HTR-8/SVneo (cell line): Measurements from ENCODE around the gene SCT.

Experiments used
- DNase-seq: peaks from one replicate; pipeline ENCODE4 v3.0.0; 2011; ENCODE audit warnings: low spot score, mixed read lengths; ENCODE audit not compliant: insufficient read length
- FAIRE-seq: peaks from 2 replicates; lab custom pipeline; 2011; peaks lifted over from hg19 to GRCh38; lab: Jason Lieb, UNC

The SCT gene

DNA sequence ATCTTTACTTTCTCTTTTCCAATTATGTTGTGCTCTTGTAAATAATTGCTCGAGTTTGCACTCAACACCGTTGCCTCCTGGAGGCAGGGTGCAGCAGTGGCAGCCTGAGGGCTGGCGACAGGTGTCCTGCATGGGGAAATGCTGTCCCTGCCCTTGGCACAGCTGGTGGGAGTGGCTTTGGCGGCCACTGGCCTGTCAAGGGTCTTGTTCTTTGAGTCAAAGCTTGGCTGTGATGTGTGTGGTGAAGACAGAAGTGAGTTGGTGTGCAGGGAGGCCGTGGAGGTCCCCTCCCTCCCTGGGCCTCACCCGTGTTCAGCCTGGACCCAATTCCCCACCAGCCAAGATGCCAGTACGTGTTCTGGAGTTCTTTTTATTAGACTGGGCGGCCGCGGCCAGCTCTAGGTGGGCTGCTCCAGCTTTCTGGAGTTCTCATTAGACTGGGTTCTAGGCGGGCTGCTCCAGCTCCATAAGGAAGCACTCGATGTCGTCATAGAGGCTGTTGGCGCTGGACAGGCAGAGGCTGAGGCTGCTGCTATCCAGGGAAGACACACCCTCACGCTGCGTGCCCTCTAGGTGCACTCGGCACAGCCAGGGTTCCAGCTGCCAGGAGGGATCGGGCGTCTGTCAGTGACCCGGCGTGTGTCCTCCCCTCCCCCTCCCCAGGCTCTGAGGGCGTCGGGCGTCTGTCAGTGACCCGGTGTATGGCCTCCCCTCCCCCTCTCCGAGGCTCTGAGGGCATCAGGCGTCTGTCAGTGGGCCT lies 14.6 kb downstream of the SCT start:
- peak; percentile 36 for DNase-seq
- FAIRE-seq: no peak

- DNase-seq (no peak), FAIRE-seq (no peak)
These were observed 15.7 kb downstream of the SCT start for GRCh38 chr11:611001-611996.

GRCh38 chr11:610146-610801 lies 16.7 kb downstream of the SCT start:
- DNase-seq: no peak
- no peak for FAIRE-seq

GRCh38 chr11:609341-609811 lies 17.6 kb downstream of the SCT start:
- FAIRE-seq (no peak), DNase-seq (no peak)

- no peak for DNase-seq
These were observed 18.2 kb downstream of the SCT start for GRCh38 chr11:608791-609251.

GRCh38 chr11:607971-608659 lies 18.9 kb downstream of the SCT start:
- DNase-seq (no peak), FAIRE-seq (no peak)

More at GRCh38 chr11:608791-609251, 18.2 kb downstream of the SCT start:
- FAIRE-seq: no peak

- FAIRE-seq: no peak
- DNase-seq: no peak
These were observed 19.8 kb downstream of the SCT start for GRCh38 chr11:607020-607780.

GRCh38 chr11:606245-606644 lies 20.7 kb downstream of the SCT start:
- DNase-seq (no peak), FAIRE-seq (no peak)

DNA sequence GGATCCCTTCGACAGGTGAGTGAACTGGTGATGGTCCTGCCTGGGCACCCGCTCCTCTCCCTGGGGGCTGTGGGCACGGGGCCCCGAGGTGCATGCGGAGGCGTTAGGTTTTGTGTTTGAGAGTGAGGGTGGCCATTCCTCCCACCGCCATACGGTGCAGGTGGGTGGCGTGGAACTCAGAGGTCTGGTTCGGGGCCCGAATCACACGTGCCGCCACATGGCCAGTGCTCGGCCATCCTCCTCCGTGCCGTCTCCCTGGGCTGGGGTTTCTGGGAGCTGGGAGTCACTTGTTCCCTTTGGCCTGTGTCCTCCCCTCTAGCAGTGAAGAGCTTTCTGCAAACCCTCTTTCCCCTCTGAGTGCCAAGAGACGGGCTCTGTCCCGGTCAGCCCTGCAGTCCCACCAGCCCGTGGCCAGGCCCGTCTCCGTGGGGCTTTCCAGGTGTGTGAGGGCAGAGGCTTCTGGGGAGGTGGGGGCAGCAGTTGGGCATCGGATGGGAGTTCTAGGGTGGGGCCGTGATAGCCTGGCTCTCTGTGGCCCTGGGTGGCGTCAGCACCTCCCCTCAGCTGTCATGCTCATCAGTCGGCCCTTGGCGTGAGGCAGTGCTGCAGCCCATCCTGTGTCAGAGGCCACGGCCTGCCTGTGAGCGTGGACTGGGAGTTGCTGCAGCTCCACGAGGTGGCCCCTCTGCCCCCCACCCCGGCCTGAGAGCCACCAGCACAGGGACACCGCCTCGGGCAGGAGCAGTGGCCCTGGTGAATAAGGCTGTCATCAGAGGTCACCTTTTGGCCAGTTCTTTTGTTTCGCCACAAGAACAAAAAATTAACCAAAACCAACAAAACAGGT lies 21.5 kb downstream of the SCT start:
- FAIRE-seq (no peak), DNase-seq (no peak)

GRCh38 chr11:603154-603553 lies 23.8 kb downstream of the SCT start:
- DNase-seq (no peak), FAIRE-seq (no peak)

GRCh38 chr11:601573-602245 lies 25.3 kb downstream of the SCT start:
- DNase-seq: no peak
- FAIRE-seq: no peak

DNA sequence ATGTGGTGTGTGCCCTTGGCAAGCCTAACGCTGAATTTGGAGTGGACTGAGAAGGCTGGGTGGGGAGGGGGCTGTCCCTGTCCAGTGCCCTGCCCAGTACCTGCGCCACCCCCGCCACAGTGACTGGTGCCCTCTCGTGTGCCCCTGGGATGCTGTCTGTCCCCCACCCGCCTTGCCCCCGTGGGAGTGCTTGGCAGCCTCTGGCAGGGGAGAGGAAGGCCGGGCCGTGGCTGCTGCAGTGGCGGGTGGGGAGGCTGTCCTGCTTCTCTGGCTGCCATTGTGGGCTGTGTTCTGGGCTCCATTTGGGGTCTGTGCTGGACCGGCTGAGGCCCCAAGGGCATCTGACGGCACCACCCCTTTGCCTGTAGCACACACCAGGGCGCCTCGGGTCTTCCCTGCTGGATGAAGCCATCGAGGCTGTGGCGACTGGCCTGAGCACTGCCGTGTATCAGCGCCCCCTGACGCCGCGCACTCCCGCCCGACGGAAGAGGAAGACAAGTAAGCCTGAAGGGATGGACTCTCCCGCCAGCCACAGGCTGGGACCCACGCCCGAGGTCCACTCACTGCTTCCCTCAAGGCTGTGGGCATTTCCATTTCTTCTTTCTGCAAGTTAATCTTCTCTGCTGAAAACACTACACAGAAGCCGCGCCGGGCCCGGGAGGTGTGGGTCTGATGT lies 28.8 kb downstream of the SCT start:
- DNase-seq (no peak), FAIRE-seq (no peak)

DNA sequence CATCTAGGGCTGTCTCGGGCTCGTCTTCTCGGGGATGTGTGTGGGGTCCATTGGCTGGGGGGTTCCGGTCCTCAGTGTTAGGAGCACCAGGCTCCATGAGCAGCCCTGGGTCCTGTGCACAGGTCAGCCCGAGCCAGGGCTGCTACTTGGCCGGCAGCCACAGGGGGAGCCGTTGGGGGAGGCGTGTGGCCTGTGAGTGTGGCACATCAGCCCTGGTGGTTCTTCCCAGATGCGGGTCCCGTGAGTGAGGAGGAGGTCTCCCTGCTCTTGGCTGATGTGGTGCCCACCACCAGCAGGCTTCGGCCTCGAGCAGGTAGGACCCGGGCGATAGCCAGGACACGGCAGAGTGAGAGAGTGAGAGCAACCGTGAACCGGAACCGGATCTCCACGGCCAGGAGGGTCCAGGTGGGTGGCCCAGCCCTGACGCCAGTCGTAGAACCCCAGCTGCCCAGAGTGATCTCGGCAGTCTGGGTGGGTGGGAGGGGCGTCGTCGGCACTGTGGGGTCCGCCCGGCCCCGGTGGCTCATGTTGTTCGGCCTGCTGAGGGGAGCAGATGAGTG lies 29.7 kb downstream of the SCT start:
- DNase-seq (no peak), FAIRE-seq (no peak)

DNA sequence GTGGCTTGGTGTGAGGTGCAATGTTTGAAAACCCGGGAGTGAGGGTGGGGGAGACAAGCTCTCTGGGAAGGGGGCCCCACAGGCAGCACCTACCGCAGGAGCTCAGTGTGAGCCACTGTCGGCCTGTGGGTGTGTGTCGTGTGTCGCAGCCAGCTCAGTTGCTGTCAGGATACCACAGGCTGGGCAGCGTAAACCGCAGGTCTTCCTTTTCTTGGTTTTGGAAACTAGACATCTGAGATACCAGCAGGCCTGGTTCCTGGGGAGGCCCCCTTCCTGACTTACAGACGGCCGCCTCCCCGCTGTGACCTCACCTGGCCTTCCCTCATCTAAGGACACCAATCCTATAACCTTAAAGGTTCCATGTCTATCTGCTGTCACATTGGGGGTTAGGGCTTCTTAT lies 30.6 kb downstream of the SCT start:
- DNase-seq: no peak
- FAIRE-seq: no peak

DNA sequence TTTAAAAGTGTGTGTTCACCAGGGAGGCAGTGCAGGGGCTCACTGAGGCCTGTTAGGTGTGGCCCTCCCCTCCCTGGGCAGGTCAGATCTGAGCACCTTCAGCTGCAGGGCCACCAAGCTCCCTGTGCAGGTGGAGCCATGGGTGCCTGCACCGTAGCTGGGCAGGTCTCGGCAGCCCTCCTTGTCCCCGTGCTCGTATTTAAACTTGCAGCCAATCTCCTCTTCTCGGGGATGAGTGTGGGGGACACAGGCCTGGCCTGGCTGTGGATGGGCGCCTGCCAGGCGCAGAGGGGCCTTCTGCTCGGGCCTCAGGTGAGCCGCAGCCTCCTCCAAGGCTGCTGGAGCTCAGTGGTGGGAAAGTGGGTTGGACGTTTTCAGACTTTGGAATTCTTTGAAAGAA lies 31.6 kb downstream of the SCT start:
- no peak for DNase-seq
- no peak for FAIRE-seq

DNA sequence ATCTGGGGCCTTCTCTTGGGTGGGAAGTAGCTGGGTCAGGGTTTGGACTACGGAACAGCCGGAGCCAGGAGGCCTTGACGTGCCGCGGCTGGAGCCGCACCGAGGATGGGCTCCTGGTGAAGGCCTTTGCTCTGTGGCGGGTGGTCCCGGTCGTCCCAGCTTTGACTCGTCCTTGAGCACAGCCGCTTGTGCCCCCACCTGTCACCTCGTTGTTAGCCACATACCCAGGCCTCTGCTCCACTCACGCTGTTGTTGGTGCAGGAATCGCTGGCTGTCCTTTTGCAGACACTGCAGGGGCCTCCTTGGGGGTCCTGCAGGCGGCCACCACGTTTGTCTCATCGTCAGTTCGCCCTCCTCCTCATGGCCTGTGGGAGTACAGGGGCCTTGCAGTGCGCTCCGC lies 33.6 kb downstream of the SCT start:
- DNase-seq (no peak), FAIRE-seq (no peak)

DNA sequence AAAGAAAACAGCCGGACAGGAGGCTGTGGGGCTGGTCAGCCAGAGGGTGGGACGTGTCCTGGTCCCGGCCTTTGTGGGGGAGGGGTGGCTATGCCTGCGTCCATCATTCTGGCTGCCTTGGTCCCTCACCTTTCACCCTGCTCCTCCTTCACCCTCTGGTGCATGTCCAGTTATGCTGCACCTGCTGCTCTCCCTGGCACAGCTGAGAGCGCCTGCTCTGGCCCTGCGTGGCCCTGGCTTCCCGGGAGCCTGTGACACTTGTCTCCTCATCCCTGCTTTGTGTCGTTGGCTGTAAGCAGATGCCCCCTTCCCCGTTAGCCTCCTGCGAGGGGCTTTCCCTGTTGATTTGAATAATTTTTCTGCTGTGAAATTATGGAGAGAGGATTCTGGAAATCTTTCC lies 34.1 kb downstream of the SCT start:
- DNase-seq (no peak), FAIRE-seq (no peak)
